ENCODE results near the gene USP36.
"Not testable (repeated sequence)": the region's sequence is repeated elsewhere in the genome, so short reads cannot be mapped to it uniquely, and the experiment has no call there.

Gene USP36

DNA sequence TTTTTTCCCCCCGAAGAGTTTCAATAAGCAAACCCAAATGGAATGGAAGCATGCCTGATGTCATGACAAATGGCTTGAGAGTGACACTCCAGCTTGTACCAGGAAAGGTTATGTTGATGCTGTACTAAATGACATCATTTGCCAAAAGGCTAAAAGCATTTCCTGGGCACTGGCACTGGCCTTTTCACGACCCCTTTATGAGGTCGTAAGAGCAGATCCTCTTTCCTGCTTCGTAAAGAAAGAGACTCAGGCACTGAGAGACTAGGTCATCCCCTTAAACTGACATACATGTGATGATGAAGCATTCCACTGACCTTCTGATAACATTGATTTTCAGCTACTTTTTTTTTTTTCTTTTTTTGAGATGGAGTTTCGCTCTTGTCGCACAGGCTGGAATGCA lies 31.9 kb upstream of the USP36 start:
- DNase-seq (ENCODE audit: low read depth), result no peak

DNA sequence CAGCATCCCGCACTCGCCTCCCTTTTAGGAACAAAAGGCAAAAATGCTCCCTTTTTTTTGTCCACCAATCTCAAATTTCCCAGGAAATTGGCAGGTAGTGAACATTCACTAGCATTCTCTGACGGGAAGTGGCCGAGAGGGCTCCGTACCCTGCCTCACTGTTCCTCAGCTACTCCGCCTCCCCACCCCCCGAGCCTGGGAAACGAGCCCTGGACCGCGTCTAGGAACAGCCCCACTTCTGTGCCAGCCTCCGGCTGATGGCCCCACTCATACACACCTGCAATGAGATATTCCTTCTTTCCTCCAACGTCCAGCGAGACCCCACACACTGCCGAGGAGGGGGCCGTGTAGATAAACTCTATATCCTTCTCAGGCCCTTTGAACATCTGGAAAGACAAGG lies 30.0 kb upstream of the USP36 start:
- no peak for DNase-seq (ENCODE audit: low read depth)

GRCh38 chr17:78868391-78868790 lies 27.8 kb upstream of the USP36 start:
- peak; percentile 82 for DNase-seq (ENCODE audit: low read depth)

GRCh38 chr17:78867046-78867445 lies 26.4 kb upstream of the USP36 start:
- DNase-seq (ENCODE audit: low read depth), result not testable (repeated sequence)

- peak; percentile 69 for DNase-seq (ENCODE audit: low read depth)
These were observed 25.2 kb upstream of the USP36 start for GRCh38 chr17:78865682-78866390.

DNA sequence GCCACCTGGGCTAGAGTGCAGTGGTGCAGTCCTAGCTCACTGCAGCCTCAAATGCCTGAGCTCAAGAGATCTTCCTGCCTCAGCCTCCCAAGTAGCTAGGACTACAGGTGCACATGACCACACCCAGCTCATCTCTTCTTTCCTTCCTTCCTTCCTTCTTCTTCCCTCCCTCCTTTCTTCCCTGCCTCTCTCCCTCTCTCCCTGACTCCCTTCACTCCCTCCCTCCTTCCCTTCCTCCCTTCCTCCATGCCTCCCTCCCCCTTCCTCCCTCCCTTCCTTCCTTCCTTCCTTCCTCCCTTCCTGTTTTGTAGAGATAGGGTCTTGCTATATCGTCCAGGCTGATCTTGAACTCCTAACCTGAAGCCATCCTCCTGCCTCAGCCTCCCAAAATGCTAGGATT lies 23.5 kb upstream of the USP36 start:
- no peak for DNase-seq (ENCODE audit: low read depth)

- DNase-seq (ENCODE audit: low read depth), result peak; percentile 97
These were observed 21.7 kb upstream of the USP36 start for GRCh38 chr17:78862073-78863023.

DNA sequence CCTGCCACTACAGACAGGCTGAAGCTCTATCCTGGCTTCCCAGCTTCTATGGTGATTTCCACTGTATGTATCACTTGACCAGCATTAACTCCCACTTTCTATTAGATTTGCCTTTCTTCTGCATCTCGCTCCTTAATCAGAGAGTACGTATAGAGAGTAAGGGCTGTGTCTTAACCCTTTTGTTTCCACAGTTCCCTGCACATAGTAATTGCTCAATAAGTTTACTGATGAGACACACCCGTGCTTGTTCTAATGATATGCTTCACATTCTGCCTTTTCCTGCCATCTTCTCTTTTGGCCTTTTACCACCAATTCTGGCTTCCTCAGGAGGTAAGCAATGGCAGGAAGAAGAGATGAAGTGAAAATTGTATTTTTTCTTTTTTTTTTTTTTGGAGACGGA lies 20.6 kb upstream of the USP36 start:
- no peak for DNase-seq (ENCODE audit: low read depth)

- no peak for DNase-seq (ENCODE audit: low read depth)
These were observed 18.4 kb upstream of the USP36 start for GRCh38 chr17:78859051-78859450.

- DNase-seq (ENCODE audit: low read depth), result no peak
These were observed 16.7 kb upstream of the USP36 start for GRCh38 chr17:78857266-78857665.

DNA sequence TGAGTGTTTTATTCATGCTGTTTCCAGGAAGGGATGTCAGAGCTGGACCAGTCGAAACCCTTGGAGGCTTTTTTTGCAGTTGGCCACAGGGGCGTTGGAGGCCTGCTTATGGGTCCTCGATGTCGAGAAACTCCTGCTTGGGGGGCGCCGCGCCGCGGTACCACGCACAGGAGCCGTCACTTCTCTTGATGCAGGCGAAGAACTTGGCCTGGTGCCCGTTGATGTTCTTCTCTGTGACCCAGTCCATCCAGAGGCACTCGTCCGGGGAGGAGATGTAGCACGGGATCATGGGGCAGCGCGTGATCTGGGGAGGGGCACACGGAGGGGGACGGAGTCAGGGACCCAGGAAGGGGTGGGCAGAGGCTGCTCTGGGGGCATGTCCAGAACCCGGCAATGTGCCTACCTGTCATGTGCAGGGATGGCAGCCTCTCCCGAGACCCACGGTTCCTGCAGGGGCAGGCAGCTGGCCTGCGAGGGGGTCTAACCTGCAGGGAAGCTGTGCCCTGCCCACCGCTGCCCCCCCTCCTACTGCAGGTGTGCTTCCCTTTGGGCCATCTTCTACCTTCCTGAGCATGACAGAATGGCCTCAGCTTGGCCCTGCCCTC lies 15.0 kb upstream of the USP36 start:
- no peak for DNase-seq (ENCODE audit: low read depth)

GRCh38 chr17:78854508-78854907 lies 13.9 kb upstream of the USP36 start:
- DNase-seq (ENCODE audit: low read depth), result no peak

GRCh38 chr17:78853926-78854394 lies 13.3 kb upstream of the USP36 start:
- DNase-seq (ENCODE audit: low read depth), result no peak

DNA sequence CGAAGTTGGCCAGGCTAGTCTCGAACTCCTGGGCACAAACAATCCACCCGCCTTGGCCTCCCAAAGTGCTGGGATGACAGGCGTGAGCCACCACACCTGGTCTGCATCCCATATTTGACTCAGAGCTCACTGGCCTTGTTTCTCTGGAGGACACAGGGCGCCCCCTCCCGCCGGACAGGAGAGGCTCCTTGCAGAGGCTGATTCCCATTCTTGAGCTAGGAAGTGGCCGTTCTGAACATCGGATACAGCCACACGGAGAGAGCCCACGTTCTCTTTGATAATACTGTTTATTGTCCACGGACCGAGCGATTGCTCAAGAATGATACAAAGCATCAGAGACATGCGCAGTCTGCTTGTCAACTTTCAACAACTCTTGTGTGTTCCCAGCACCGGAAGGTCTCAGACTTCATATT lies 12.1 kb upstream of the USP36 start:
- DNase-seq (ENCODE audit: low read depth), result no peak

DNA sequence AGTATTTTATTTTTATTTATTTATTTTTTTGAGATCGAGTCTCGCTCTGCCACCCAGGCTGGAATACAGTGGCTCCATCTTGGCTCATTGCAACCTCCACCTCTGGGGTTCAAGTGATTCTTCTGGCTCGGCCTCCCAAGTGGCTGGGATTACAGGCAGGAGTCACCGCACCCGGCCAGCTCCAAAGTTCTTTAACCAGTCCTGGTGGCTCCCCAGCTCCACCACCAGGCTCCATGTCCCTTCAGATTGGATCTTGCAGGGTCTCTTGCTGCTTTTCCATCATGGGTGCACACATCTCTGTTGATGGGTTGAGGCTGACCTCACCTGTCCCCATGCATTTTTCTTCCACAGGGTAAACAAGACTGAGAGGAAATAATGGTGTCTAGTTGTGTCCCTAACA lies 8.4 kb upstream of the USP36 start:
- DNase-seq (ENCODE audit: low read depth), result no peak

DNA sequence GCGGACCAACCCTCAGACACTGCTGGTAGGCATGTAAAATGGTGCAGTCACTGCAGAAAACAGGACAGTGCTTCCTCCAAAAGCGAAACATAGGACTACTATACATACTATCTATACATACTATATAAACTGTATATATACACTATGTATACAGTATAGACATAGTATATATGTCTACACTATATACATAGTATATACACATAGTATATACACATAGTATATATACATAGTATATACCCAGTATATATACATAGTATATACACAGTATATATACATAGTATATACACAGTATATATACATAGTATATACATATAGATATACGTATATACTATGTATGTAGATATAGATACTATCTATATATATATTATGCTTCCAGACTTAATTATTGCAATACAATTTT lies 6.4 kb upstream of the USP36 start:
- DNase-seq (ENCODE audit: low read depth), result no peak

DNA sequence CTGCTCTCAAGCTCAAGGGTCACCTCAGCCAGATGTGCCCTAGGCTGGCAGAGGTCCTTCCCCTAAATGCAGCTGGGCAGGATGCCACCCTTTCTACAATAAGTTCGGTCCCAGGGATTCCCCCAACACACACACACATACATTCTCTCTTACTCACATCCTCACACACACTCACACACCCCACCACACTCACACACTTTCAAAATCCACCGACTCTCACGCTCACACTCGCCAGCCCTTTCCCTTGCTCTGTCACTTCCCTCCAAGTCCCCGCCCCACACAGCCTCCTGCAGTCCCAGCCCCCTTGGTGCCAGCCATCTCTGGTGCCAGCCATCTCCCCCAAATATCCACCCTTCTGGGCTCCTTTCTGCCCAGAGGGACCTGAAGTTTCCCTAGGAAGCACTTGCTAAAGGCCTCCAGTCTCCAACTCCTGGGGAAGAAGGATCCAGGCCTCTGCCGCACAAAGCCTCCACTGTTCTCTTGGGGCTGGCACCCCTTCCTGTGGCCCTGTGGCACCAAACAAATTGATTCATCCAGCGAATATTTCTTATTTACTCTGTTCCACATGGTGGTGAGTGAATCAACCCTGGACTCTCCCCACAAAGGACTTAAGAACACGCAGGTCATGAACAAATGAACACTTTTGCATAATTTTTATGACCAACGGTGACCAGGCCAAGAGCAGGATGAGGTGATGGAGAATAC lies 3.8 kb upstream of the USP36 start:
- peak; percentile 28 for DNase-seq (ENCODE audit: low read depth)

GRCh38 chr17:78842881-78843565 lies 2.4 kb upstream of the USP36 start:
- DNase-seq (ENCODE audit: low read depth), result peak; percentile 25

DNA sequence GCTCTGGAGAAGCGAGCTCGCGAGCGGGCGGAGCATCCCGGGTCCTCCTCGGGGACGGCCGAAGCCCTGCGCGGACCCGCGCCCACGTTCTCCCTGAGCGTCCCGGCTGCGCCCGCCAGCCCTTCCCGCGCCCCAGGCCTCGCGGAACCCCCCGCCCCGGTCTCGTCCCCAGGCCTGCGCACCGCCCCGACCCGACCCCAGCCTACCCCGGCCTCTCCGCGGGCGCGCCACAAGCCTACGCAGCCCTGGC lies 159 bp downstream of the USP36 start:
- no peak for DNase-seq (ENCODE audit: low read depth)

- DNase-seq (ENCODE audit: low read depth), result peak; percentile 76
These were observed 668 bp downstream of the USP36 start for GRCh38 chr17:78839762-78840529.

DNA sequence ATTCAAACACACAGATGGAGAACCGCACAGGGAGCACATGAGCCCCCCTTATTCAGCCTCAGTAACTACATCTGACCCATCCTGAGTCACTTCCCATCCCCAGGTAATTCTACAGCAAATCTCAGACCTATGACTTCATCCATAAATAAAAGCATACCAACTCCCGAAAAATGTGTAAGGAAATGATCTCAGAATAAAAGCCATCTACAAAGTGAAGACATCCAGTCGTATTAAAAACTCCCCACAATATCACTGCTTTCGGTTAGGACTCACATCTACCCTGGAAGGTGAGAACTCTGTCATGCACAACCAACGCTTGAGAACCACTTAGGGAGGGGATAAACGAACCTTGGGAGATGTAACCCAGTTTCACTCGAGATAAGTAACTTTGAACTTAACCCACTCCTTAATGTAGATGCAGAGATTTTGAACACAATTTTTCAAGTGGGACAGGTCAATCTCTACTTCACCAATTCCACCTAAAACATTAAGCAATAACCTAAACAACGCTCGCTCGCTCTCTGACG lies 1.3 kb downstream of the USP36 start:
- DNase-seq (ENCODE audit: low read depth), result peak; percentile 49

Data from iris pigment epithelial cell (primary cell).